ENCODE data around the gene CDK15. TPM values are rescaled to one million over a fixed set of nuclear protein-coding genes. Genes with fewer than 3 reads are reported as not detected.

CDK15 gene
- total and polyA plus RNA-seq, 9 of the 15 experiments (the other 6 are each of a cell fraction or from before 2014, with no cell fraction given) = not detected

DNA sequence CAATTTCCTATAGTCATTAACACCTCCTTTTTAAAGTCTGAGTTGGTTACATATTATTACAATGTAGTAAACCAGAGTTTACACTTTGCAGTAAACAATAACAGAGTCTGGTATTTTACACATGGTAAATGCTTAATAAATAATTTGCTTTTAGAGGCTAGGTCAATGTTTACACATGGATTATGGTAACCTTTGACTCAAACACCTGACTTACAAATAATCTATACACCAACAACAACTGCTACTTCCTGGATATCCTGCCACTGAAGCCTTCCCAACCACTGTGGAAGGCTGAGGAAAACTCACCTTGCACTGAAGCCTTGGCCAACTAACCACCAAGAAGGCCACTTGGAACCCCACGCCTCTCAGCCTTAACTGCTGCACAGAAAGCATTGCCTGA is 31.0 kb upstream of the CDK15 start:
- CTCF ChIA-PET (ENCODE audit: low intra/inter-chr PET ratio) = no interaction called here
- no TSS peak for BruUV-seq (replicated peaks)
- no peaks in the 10 kb centered on the region for H3K9me3 ChIP-seq (replicated peaks; ENCODE audit: control insufficient read depth, insufficient read depth, low read depth, low read length)
- no peaks in the 10 kb centered on the region for H3K27me3 ChIP-seq (ENCODE audit: control insufficient read depth in 2 of 2, insufficient read depth in 2 of 2, low read length in 2 of 2)
- no peak overlapping the region for H2AFZ ChIP-seq (ENCODE audit: low read depth, low read length)
- H3K4me3 ChIP-seq = no peak overlapping the region
- H3K27ac ChIP-seq (ENCODE audit: extremely low read depth, low read depth, low read length) = no peak overlapping the region
- no peak overlapping the region for H3K9ac ChIP-seq (ENCODE audit: insufficient read depth in 1 of 2, low read depth in 2 of 2, low read length in 2 of 2)
- H4K20me1 ChIP-seq (replicated peaks; ENCODE audit: control insufficient read depth, insufficient read depth, low read length) = no peaks in the 10 kb centered on the region
- intact Hi-C loops (cut with micrococcal nuclease) (no loop called here), in situ Hi-C loops (cut with MboI) (no loop called here)
- ATAC-seq (no peak), FAIRE-seq (no peak), DNase-seq (ENCODE audit: extremely low read depth in 1 of 4, low spot score in 3 of 4) (no peak)
- POLR2A ChIA-PET = interaction anchor here (2.1 kb wide), 1 partner anchor 12 kb away, joined by 5 read pairs; no protein-coding TSS in a partner anchor
- H3K36me3 ChIP-seq (ENCODE audit: control insufficient read depth, insufficient read depth, low read length) = no peaks in the 10 kb centered on the region; the same call in 2 of the 3 replicates
- H3K79me2 ChIP-seq (ENCODE audit: control insufficient read depth, insufficient read depth, low read length) = peaks cover 38% of the 10 kb centered on the region
- 80% methylated on average over 1 of the region's 1 CpG for WGBS (ENCODE audit: insufficient coverage, low coverage, missing lambda C conversion rate)
- no peaks in the 10 kb centered on the region for H3K9me1 ChIP-seq (ENCODE audit: control insufficient read depth, insufficient read depth, low read length)
- no peak overlapping the region for H3K4me2 ChIP-seq (ENCODE audit: insufficient read depth, low read length)
- TF ChIP-seq NFYB (IDR thresholded peaks at IDR 0.05; ENCODE audit: extremely low read depth, insufficient read length) (no peak), SPI1 (IDR thresholded peaks at IDR 0.05; ENCODE audit: borderline replicate concordance, low read depth, low read length) (no peak), MTA2 (IDR thresholded peaks at IDR 0.05; ENCODE audit: low read depth) (no peak), ZNF165 (CRISPR knock-in tag; IDR thresholded peaks at IDR 0.05; ENCODE audit: borderline replicate concordance) (no peak), MED1 (CRISPR knock-in tag; IDR thresholded peaks at IDR 0.05; ENCODE audit: borderline replicate concordance) (no peak), ZNF785 (CRISPR knock-in tag; IDR thresholded peaks at IDR 0.05) (no peak), EWSR1 (IDR thresholded peaks at IDR 0.05; ENCODE audit: borderline replicate concordance, low read depth, partially characterized antibody) (no peak), NCOA6 (IDR thresholded peaks at IDR 0.05) (no peak)
- TF ChIP-seq, protein P1, sequence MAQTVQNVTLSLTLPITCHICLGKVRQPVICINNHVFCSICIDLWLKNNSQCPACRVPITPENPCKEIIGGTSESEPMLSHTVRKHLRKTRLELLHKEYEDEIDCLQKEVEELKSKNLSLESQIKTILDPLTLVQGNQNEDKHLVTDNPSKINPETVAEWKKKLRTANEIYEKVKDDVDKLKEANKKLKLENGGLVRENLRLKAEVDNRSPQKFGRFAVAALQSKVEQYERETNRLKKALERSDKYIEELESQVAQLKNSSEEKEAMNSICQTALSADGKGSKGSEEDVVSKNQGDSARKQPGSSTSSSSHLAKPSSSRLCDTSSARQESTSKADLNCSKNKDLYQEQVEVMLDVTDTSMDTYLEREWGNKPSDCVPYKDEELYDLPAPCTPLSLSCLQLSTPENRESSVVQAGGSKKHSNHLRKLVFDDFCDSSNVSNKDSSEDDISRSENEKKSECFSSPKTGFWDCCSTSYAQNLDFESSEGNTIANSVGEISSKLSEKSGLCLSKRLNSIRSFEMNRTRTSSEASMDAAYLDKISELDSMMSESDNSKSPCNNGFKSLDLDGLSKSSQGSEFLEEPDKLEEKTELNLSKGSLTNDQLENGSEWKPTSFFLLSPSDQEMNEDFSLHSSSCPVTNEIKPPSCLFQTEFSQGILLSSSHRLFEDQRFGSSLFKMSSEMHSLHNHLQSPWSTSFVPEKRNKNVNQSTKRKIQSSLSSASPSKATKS (CRISPR knock-in tag; IDR thresholded peaks at IDR 0.05) = no peak
- TF ChIP-seq, protein P2, sequence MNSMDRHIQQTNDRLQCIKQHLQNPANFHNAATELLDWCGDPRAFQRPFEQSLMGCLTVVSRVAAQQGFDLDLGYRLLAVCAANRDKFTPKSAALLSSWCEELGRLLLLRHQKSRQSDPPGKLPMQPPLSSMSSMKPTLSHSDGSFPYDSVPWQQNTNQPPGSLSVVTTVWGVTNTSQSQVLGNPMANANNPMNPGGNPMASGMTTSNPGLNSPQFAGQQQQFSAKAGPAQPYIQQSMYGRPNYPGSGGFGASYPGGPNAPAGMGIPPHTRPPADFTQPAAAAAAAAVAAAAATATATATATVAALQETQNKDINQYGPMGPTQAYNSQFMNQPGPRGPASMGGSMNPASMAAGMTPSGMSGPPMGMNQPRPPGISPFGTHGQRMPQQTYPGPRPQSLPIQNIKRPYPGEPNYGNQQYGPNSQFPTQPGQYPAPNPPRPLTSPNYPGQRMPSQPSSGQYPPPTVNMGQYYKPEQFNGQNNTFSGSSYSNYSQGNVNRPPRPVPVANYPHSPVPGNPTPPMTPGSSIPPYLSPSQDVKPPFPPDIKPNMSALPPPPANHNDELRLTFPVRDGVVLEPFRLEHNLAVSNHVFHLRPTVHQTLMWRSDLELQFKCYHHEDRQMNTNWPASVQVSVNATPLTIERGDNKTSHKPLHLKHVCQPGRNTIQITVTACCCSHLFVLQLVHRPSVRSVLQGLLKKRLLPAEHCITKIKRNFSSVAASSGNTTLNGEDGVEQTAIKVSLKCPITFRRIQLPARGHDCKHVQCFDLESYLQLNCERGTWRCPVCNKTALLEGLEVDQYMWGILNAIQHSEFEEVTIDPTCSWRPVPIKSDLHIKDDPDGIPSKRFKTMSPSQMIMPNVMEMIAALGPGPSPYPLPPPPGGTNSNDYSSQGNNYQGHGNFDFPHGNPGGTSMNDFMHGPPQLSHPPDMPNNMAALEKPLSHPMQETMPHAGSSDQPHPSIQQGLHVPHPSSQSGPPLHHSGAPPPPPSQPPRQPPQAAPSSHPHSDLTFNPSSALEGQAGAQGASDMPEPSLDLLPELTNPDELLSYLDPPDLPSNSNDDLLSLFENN (IDR thresholded peaks at IDR 0.05; ENCODE audit: low read depth in 2 of 2, low read length in 2 of 2) = no peak
- TF ChIP-seq, protein P3, sequence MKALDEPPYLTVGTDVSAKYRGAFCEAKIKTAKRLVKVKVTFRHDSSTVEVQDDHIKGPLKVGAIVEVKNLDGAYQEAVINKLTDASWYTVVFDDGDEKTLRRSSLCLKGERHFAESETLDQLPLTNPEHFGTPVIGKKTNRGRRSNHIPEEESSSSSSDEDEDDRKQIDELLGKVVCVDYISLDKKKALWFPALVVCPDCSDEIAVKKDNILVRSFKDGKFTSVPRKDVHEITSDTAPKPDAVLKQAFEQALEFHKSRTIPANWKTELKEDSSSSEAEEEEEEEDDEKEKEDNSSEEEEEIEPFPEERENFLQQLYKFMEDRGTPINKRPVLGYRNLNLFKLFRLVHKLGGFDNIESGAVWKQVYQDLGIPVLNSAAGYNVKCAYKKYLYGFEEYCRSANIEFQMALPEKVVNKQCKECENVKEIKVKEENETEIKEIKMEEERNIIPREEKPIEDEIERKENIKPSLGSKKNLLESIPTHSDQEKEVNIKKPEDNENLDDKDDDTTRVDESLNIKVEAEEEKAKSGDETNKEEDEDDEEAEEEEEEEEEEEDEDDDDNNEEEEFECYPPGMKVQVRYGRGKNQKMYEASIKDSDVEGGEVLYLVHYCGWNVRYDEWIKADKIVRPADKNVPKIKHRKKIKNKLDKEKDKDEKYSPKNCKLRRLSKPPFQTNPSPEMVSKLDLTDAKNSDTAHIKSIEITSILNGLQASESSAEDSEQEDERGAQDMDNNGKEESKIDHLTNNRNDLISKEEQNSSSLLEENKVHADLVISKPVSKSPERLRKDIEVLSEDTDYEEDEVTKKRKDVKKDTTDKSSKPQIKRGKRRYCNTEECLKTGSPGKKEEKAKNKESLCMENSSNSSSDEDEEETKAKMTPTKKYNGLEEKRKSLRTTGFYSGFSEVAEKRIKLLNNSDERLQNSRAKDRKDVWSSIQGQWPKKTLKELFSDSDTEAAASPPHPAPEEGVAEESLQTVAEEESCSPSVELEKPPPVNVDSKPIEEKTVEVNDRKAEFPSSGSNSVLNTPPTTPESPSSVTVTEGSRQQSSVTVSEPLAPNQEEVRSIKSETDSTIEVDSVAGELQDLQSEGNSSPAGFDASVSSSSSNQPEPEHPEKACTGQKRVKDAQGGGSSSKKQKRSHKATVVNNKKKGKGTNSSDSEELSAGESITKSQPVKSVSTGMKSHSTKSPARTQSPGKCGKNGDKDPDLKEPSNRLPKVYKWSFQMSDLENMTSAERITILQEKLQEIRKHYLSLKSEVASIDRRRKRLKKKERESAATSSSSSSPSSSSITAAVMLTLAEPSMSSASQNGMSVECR (CRISPR knock-in tag; IDR thresholded peaks at IDR 0.05) = no peak
- no peaks in the 10 kb centered on the region; a peak in 4 of 5 replicates for H3K4me1 ChIP-seq (replicated peaks in 1 of 2; ENCODE audit: control insufficient read depth in 2 of 2, insufficient read depth in 2 of 2, low read length in 2 of 2)

All from K562 (cell line).